PC-3 (cell line): ENCODE data around the gene SOAT2. TPM values are rescaled to one million over a fixed set of nuclear protein-coding genes. Genes with fewer than 3 reads are reported as not detected.
"Not testable (repeated sequence)": the region's sequence is repeated elsewhere in the genome, so short reads cannot be mapped to it uniquely, and the experiment has no call there.

Experiments
- ATAC-seq: fragments of 200-7000 bp; cut with Tn5 transposase; 2 replicates; pipeline ENCODE4 v1.9.1; 2020; ENCODE audit warnings: mild to moderate bottlenecking, moderate library complexity
- BruUV-seq: library from RNA; stranded (reverse); fragments of 400-500 nt; replicated peaks from 2 replicates; lab custom pipeline; 2021; lab: Mats Ljungman, UMichigan
- CTCF ChIA-PET: fragments of 300-600 bp; sonication (Branson Sonifier 250); formaldehyde crosslinking; loops from one replicate; lab custom pipeline; 2022; ENCODE audit warnings: antibody characterized with exemption; lab: Charles Lee
- POLR2A ChIA-PET: fragments of 300-600 bp; sonication (Branson Sonifier 250); formaldehyde crosslinking; loops from one replicate; lab custom pipeline; 2022; ENCODE audit warnings: antibody characterized with exemption; ENCODE audit not compliant: unreplicated experiment; lab: Charles Lee
- DNase-seq: peaks from one replicate; pipeline ENCODE4 v3.0.0-alpha.2; 2015
- H2AFZ ChIP-seq: fragments of 300-600 bp; sonication (generic); 2 replicates; pipeline ENCODE4 v1.6.0; 2016; ENCODE audit warnings: antibody characterized with exemption, low read length
- H3F3A ChIP-seq: fragments of 300-600 bp; sonication (generic); one replicate; pipeline ENCODE4 v1.6.0; 2017; ENCODE audit warnings: antibody characterized with exemption, low read length, control low read depth, mild to moderate bottlenecking; ENCODE audit not compliant: unreplicated experiment
- H3K27ac ChIP-seq: fragments of 300-600 bp; sonication (generic); 2 replicates; pipeline ENCODE4 v1.5.1; 2016; ENCODE audit warnings: mild to moderate bottlenecking, low read length
- H3K27me3 ChIP-seq: fragments of 300-600 bp; sonication (generic); 2 replicates; pipeline ENCODE4 v1.6.1; 2016; ENCODE audit warnings: low read length, mixed read lengths
- H3K36me3 ChIP-seq: fragments of 300-600 bp; sonication (generic); 2 replicates; pipeline ENCODE4 v1.6.1; 2016; ENCODE audit warnings: low read depth, mixed run types, low read length, mixed read lengths
- H3K4me1 ChIP-seq: fragments of 300-600 bp; sonication (generic); 2 replicates; pipeline ENCODE4 v1.5.1; 2016; ENCODE audit warnings: low read length; ENCODE audit not compliant: insufficient read depth
- H3K4me2 ChIP-seq: fragments of 300-600 bp; sonication (generic); 2 replicates; pipeline ENCODE4 v1.6.0; 2016; ENCODE audit warnings: low read length
- H3K4me3 ChIP-seq: fragments of 300-600 bp; sonication (generic); 2 replicates; pipeline ENCODE4 v1.5.1; 2016; ENCODE audit warnings: mild to moderate bottlenecking, low read length, mixed read lengths
- H3K79me2 ChIP-seq: fragments of 300-600 bp; sonication (generic); 2 replicates; pipeline ENCODE4 v1.6.1; 2017; ENCODE audit warnings: low read length, mixed read lengths
- H3K9ac ChIP-seq: fragments of 300-600 bp; sonication (generic); 2 replicates; pipeline ENCODE4 v1.6.0; 2016; ENCODE audit warnings: mild to moderate bottlenecking, low read length
- H3K9me2 ChIP-seq: fragments of 300-600 bp; sonication (generic); replicated peaks from 2 replicates; pipeline ENCODE4 v1.6.1; 2016; ENCODE audit warnings: mixed run types, low read length, mixed read lengths
- H3K9me3 ChIP-seq: fragments of 300-600 bp; sonication (generic); 2 replicates; pipeline ENCODE4 v1.6.1; 2016; ENCODE audit warnings: low read length, mixed read lengths
- H4K20me1 ChIP-seq: fragments of 300-600 bp; sonication (generic); 2 replicates; pipeline ENCODE4 v1.6.1; 2016; ENCODE audit warnings: low read length, mixed read lengths
- CTCF ChIP-seq: fragments of 300-600 bp; sonication (generic); conservative IDR thresholded peaks from 2 replicates; pipeline ENCODE4 v1.5.1; 2017; ENCODE audit warnings: antibody characterized with exemption, low read depth, mild to moderate bottlenecking, low read length
- EZH2 ChIP-seq: fragments of 300-600 bp; sonication (generic); IDR thresholded peaks from one replicate; pipeline ENCODE4 v1.6.1; 2017; ENCODE audit warnings: antibody characterized with exemption, mild to moderate bottlenecking, low read length; ENCODE audit not compliant: unreplicated experiment
- EZH2phosphoT487 ChIP-seq: fragments of 300-600 bp; sonication (generic); IDR thresholded peaks from 2 replicates; pipeline ENCODE4 v1.6.1; 2018; ENCODE audit warnings: mild to moderate bottlenecking, antibody characterized with exemption, low read length, borderline replicate concordance
- intact Hi-C: fragments of 100-400 bp; cut with micrococcal nuclease; formaldehyde crosslinking; loops from 2 replicates; pipeline ENCODE4 v1.9.0; 2023
- total RNA-seq: library from RNA; depleted of rRNA; stranded (reverse); fragments of >200 nt; gene quantifications from 2 replicates; pipeline ENCODE4 v1.2.3, GENCODE V29; 2014

The SOAT2 gene
- total RNA-seq, 1 experiment from 2014 or later: 0.07 TPM

- Histone ChIP-seq H4K20me1 (no peaks in the 10 kb centered on the region), H3F3A (no peaks in the 10 kb centered on the region), H3K27ac (no peak overlapping the region), H2AFZ (no peak overlapping the region), H3K27me3 (no peaks in the 10 kb centered on the region), H3K9me3 (no peaks in the 10 kb centered on the region), H3K9ac (no peak overlapping the region), H3K4me2 (no peak overlapping the region), H3K9me2 (no peaks in the 10 kb centered on the region), H3K4me1 (no peaks in the 10 kb centered on the region), H3K79me2 (no peaks in the 10 kb centered on the region), H3K36me3 (no peaks in the 10 kb centered on the region), H3K4me3 (no peak overlapping the region)
- intact Hi-C loops: no loop called here
- no TSS peak for BruUV-seq
- DNase-seq (no peak), ATAC-seq (no peak)
- TF ChIP-seq EZH2: no peak
- TF ChIP-seq EZH2phosphoT487: no peak
- no peak for TF ChIP-seq CTCF
- ChIA-PET POLR2A (no interaction called here), CTCF (interaction anchor here (0.6 kb wide), 1 partner anchor 163 kb away, joined by 3 read pairs; no protein-coding TSS in a partner anchor)
Observed at GRCh38 chr12:53160673-53161072, 57.4 kb downstream of the SOAT2 start.

- H4K20me1 ChIP-seq: no peaks in the 10 kb centered on the region
- ChIA-PET POLR2A (no interaction called here), CTCF (no interaction called here)
- H3K27me3 ChIP-seq: no peaks in the 10 kb centered on the region
- intact Hi-C loops: no loop called here
- TF ChIP-seq EZH2: no peak
- no peak for TF ChIP-seq CTCF
- no peak for TF ChIP-seq EZH2phosphoT487
- H3K9me3 ChIP-seq: no peaks in the 10 kb centered on the region
- H3K4me2 ChIP-seq: no peak overlapping the region
- H3K4me1 ChIP-seq: 0 out of 2 replicates have a peak, but pooled peaks cover under 1% of the 10 kb centered on the region
- no TSS peak for BruUV-seq
- no peak for DNase-seq
- no peak overlapping the region for H3K4me3 ChIP-seq
- no peaks in the 10 kb centered on the region for H3K9me2 ChIP-seq
- H2AFZ ChIP-seq: no peak overlapping the region
- ATAC-seq: no peak
- no peak overlapping the region for H3K27ac ChIP-seq
- no peaks in the 10 kb centered on the region for H3K79me2 ChIP-seq
- H3F3A ChIP-seq: no peaks in the 10 kb centered on the region
- H3K9ac ChIP-seq: no peak overlapping the region
- no peaks in the 10 kb centered on the region for H3K36me3 ChIP-seq
Observed at GRCh38 chr12:53161119-53161911, 58.0 kb downstream of the SOAT2 start.

GRCh38 chr12:53163008-53163407, 59.7 kb downstream of the SOAT2 start:
- H4K20me1 ChIP-seq, CTCF ChIA-PET: not testable (repeated sequence)

More at GRCh38 chr12:53163008-53163407, 59.7 kb downstream of the SOAT2 start:
- DNase-seq, ATAC-seq, H3K27me3 ChIP-seq, H3K27ac ChIP-seq, H3K79me2 ChIP-seq, BruUV-seq, H3K9me2 ChIP-seq, intact Hi-C loops, H3K4me3 ChIP-seq, H3K4me2 ChIP-seq, H2AFZ ChIP-seq, H3K36me3 ChIP-seq, POLR2A ChIA-PET, H3K9me3 ChIP-seq, H3K9ac ChIP-seq, H3F3A ChIP-seq: not testable (repeated sequence)
- H3K4me1 ChIP-seq: peaks cover 12% of the 10 kb centered on the region; the same call in 1 of the 2 replicates
